Omental fat pad (tissue), 4 donors: ENCODE measurements around the gene SEC31A. TPM values are rescaled to one million over a fixed set of nuclear protein-coding genes. Genes with fewer than 3 reads are reported as not detected.
"Not testable (repeated sequence)": the region's sequence is repeated elsewhere in the genome, so short reads cannot be mapped to it uniquely, and the experiment has no call there.

Experiments
- ATAC-seq: fragments of 150-250 bp; one replicate; pipeline ENCODE4 v1.9.1; 2016; ENCODE audit warnings: mild to moderate bottlenecking, moderate library complexity; ENCODE audit not compliant: low FRiP score
- DNase-seq: peaks from one replicate; pipeline ENCODE4 v3.0.0-alpha.2; 2019; ENCODE audit warnings: low spot score
- CTCF ChIP-seq, 3 donors: fragments of 450-650 bp; IDR thresholded peaks; one replicate each; pipeline ENCODE4 v1.5.1; 2016 to 2017; ENCODE audit warnings: antibody characterized with exemption in 3 of 3, mild to moderate bottlenecking in 3 of 3, moderate library complexity in 2 of 3
- total RNA-seq, 4 donors: library from RNA; depleted of rRNA; stranded (reverse); fragments of >200 nt; gene quantifications; one replicate each; pipeline ENCODE4 v1.1.0, GENCODE V29; 2016

Gene SEC31A
- total RNA-seq, 4 donors from 2014 or later, result 175 to 215 (median 183) TPM

GRCh38 chr4:82833696-82834313 lies 57.1 kb downstream of the SEC31A start:
- TF ChIP-seq CTCF (IDR thresholded peaks at IDR 0.05), result no peak
- no peak for ATAC-seq
- DNase-seq, result no peak

- not testable (repeated sequence) for DNase-seq, ATAC-seq
Observed at GRCh38 chr4:82833060-82833459, 57.9 kb downstream of the SEC31A start.

- ATAC-seq (no peak), DNase-seq (no peak)
- TF ChIP-seq CTCF (IDR thresholded peaks at IDR 0.05), result no peak
Observed at GRCh38 chr4:82825425-82825824, 65.5 kb downstream of the SEC31A start.

- no peak for DNase-seq
- no peak for ATAC-seq
- TF ChIP-seq CTCF (IDR thresholded peaks at IDR 0.05), result no peak
Observed at GRCh38 chr4:82823062-82823461, 67.9 kb downstream of the SEC31A start.

- ATAC-seq (no peak), DNase-seq (no peak)
- no peak for TF ChIP-seq CTCF (IDR thresholded peaks at IDR 0.05)
Observed at GRCh38 chr4:82820689-82821088, 70.3 kb downstream of the SEC31A start.

- no peak for DNase-seq
- no peak for TF ChIP-seq CTCF (IDR thresholded peaks at IDR 0.05)
- no peak for ATAC-seq
Observed at GRCh38 chr4:82818664-82819662, 72.0 kb downstream of the SEC31A start.

GRCh38 chr4:82816874-82817273 lies 74.1 kb downstream of the SEC31A start:
- not testable (repeated sequence) for DNase-seq

GRCh38 chr4:82814034-82814433 lies 76.9 kb downstream of the SEC31A start:
- no peak for DNase-seq

More at GRCh38 chr4:82816874-82817273, 74.1 kb downstream of the SEC31A start:
- not testable (repeated sequence) for ATAC-seq

More at GRCh38 chr4:82814034-82814433, 76.9 kb downstream of the SEC31A start:
- TF ChIP-seq CTCF (IDR thresholded peaks at IDR 0.05), result no peak
- ATAC-seq, result no peak
